Mesendoderm (in vitro differentiated cells): ENCODE results near the gene RORC.

Source experiments
- DNase-seq: peaks from one replicate; pipeline ENCODE4 v3.0.0; 2013
- H2AK5ac ChIP-seq: 2 replicates; pipeline ENCODE4 v1.6.1; 2013; ENCODE audit warnings: low read length, inconsistent platforms
- H2BK120ac ChIP-seq: 2 replicates; pipeline ENCODE4 v1.6.1; 2013; ENCODE audit warnings: low read depth, mild to moderate bottlenecking, low read length, moderate library complexity, mixed read lengths
- H2BK15ac ChIP-seq: replicated peaks from 2 replicates; pipeline ENCODE4 v1.6.1; 2013; ENCODE audit warnings: low read depth, mild to moderate bottlenecking, moderate library complexity
- H2BK5ac ChIP-seq: 2 replicates; pipeline ENCODE4 v1.6.1; 2013; ENCODE audit warnings: low read length, inconsistent platforms
- H3K18ac ChIP-seq: 2 replicates; pipeline ENCODE4 v1.6.1; 2013; ENCODE audit warnings: mild to moderate bottlenecking, low read length, mixed read lengths
- H3K23ac ChIP-seq: one replicate; pipeline ENCODE4 v1.6.1; 2013; ENCODE audit warnings: low read length
- H3K27ac ChIP-seq: 2 replicates; pipeline ENCODE4 v1.5.1; 2013; ENCODE audit warnings: low read depth, mild to moderate bottlenecking, inconsistent platforms, low read length, moderate library complexity
- H3K27me3 ChIP-seq: 2 replicates; pipeline ENCODE4 v1.6.1; 2013; ENCODE audit warnings: low read length, control low read depth, mild to moderate bottlenecking, inconsistent platforms; ENCODE audit not compliant: insufficient read depth, poor library complexity
- H3K36me3 ChIP-seq: 2 replicates; pipeline ENCODE4 v1.6.1; 2013; ENCODE audit warnings: low read length, inconsistent platforms; ENCODE audit not compliant: control insufficient read depth, insufficient read depth
- H3K4ac ChIP-seq: one replicate; pipeline ENCODE4 v1.6.1; 2013; ENCODE audit warnings: low read depth, mild to moderate bottlenecking, low read length, moderate library complexity
- H3K4me1 ChIP-seq: 2 replicates; pipeline ENCODE4 v1.6.1; 2013; ENCODE audit warnings: low read depth, low read length, inconsistent platforms; ENCODE audit not compliant: control insufficient read depth
- H3K4me2 ChIP-seq: 2 replicates; pipeline ENCODE4 v1.6.1; 2013; ENCODE audit warnings: low read length
- H3K4me3 ChIP-seq: 2 replicates; pipeline ENCODE4 v1.5.1; 2013; ENCODE audit warnings: mild to moderate bottlenecking, low read length
- H3K56ac ChIP-seq: one replicate; pipeline ENCODE4 v1.6.1; 2013; ENCODE audit warnings: low read length
- H3K79me1 ChIP-seq: 2 replicates; pipeline ENCODE4 v1.6.1; 2013; ENCODE audit warnings: low read length, inconsistent platforms
- H3K79me2 ChIP-seq: 2 replicates; pipeline ENCODE4 v1.6.1; 2013; ENCODE audit warnings: mild to moderate bottlenecking, low read length; ENCODE audit not compliant: control insufficient read depth, insufficient read depth
- H3K9ac ChIP-seq: 2 replicates; pipeline ENCODE4 v1.6.1; 2013; ENCODE audit warnings: low read length, inconsistent platforms
- H4K5ac ChIP-seq: one replicate; pipeline ENCODE4 v1.6.1; 2013; ENCODE audit warnings: low read length
- H4K8ac ChIP-seq: one replicate; pipeline ENCODE4 v1.6.1; 2013; ENCODE audit warnings: low read depth, mild to moderate bottlenecking, control low read depth, low read length, moderate library complexity
- WGBS: extraction: QIAGEN DNeasy Blood & Tissue Kit; methylation state at CpG from one replicate; pipeline ENCODE4 v1.1.7; 2013; ENCODE audit warnings: low lambda C conversion rate, missing lambda C conversion rate; ENCODE audit not compliant: insufficient coverage; ENCODE audit errors: extremely low coverage; 5-methylcytosine and 5-hydroxymethylcytosine counted together

RORC gene

DNA sequence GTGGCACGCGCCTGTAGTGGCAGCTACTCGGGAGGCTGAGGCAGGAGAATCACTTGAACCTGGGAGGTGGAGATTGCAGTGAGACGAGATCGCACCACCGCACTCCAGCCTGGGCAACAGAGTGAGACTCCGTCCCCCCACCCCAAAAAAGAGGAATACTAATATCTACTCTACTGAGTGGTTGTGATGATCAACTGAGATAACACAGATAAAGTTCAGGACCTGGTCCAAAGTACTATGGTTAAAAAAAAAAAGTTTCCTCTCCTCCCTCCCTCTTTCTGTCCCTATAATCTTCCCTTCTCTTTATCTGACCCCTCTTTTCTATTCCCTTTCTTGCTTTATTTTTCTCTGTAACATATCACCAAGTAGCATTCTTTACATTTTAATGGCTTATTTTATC lies 4.0 kb upstream of the RORC start:
- no peak overlapping the region for H3K56ac ChIP-seq
- H3K27ac ChIP-seq, result no peak overlapping the region
- H3K27me3 ChIP-seq, result no peaks in the 10 kb centered on the region
- H4K5ac ChIP-seq, result no peak overlapping the region
- no peak overlapping the region for H3K18ac ChIP-seq
- no peak overlapping the region for H4K8ac ChIP-seq
- H3K4me2 ChIP-seq, result no peak overlapping the region
- H2BK15ac ChIP-seq, result no peak overlapping the region
- DNase-seq, result no peak
- no peaks in the 10 kb centered on the region for H3K79me1 ChIP-seq
- H3K9ac ChIP-seq, result no peak overlapping the region
- no peaks in the 10 kb centered on the region for H3K36me3 ChIP-seq
- no peaks in the 10 kb centered on the region for H3K79me2 ChIP-seq
- H3K4me1 ChIP-seq, result peaks cover 3% of the 10 kb centered on the region
- no peak overlapping the region for H2AK5ac ChIP-seq
- no peak overlapping the region for H2BK5ac ChIP-seq
- no peak overlapping the region for H3K23ac ChIP-seq
- H3K4ac ChIP-seq, result no peak overlapping the region
- WGBS, result no CpG with 5 or more reads among the region's 7 CpGs
- no peak overlapping the region for H3K4me3 ChIP-seq
- no peak overlapping the region for H2BK120ac ChIP-seq

DNA sequence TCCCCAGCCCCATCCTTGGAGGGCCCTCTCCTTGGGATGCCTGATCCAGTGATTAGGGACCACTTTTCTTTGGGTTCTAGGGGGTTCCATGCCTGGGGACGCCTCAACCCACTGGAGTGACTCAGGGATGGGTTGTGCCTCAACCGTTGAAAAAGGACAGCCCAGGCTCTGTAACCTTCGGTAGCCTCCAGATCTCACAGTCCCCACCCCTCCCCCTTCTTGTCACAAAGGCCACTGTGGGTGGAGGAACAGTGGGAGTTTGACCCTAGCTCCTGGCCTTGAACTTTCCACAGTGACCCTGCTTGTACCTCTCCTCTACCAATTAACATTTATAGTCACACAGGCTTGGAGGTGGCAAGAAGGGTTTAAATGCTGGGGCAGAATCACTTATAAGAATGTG lies 2.6 kb upstream of the RORC start:
- Histone ChIP-seq H3K9ac (no peak overlapping the region), H3K36me3 (no peaks in the 10 kb centered on the region), H4K8ac (no peak overlapping the region), H3K4me3 (no peak overlapping the region), H3K27me3 (no peaks in the 10 kb centered on the region), H2BK120ac (no peak overlapping the region), H3K79me2 (no peaks in the 10 kb centered on the region), H3K23ac (no peak overlapping the region), H3K79me1 (no peaks in the 10 kb centered on the region), H3K4ac (no peak overlapping the region), H2BK5ac (no peak overlapping the region), H3K18ac (no peak overlapping the region), H3K4me1 (peaks cover 15% of the 10 kb centered on the region), H3K56ac (no peak overlapping the region), H2AK5ac (no peak overlapping the region), H3K4me2 (no peak overlapping the region), H4K5ac (no peak overlapping the region), H2BK15ac (no peak overlapping the region), H3K27ac (no peak overlapping the region)
- DNase-seq, result no peak
- no CpG with 5 or more reads among the region's 3 CpGs for WGBS

DNA sequence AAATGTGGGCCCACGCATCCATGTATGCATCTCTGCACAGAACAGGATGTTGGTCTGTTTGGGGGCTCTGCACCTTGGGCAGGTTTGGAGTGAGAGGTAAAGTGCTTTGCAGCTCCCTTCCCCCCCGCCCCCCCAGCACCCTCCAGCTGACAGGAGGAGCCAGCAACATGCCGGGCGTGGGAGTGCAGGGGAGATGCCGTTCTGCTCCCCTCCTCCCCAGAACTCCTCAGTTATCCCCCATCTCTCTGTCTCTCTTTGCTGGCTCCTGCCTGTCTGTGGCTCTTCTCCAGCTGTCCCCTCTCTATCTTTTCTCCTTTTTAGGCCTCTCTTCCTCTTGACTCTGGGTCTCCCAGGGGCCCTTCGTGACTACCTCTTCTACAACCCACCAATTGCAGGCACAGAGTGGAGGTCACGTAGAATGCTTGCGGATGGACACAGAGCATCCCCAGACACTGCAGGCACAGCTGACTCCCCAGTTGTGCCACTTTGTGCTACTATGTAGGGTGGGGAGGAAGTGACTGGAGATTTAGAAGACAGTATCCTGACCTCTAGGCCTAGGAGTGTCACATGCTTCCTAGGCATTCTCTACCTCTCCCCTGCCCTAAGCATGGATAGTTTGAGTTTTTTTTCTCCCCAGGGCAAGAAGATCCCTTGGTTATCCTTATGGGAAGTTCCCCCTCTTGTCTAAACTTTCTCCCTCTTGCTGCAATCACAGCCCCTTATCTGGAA lies 1.7 kb upstream of the RORC start:
- no peak overlapping the region for H2AK5ac ChIP-seq
- H3K79me2 ChIP-seq, result no peaks in the 10 kb centered on the region
- H3K9ac ChIP-seq, result no peak overlapping the region
- no peaks in the 10 kb centered on the region for H3K79me1 ChIP-seq
- H3K36me3 ChIP-seq, result no peaks in the 10 kb centered on the region
- no peak overlapping the region for H3K4ac ChIP-seq
- no peak overlapping the region for H4K8ac ChIP-seq
- peaks cover 19% of the 10 kb centered on the region for H3K4me1 ChIP-seq
- DNase-seq, result no peak
- H2BK15ac ChIP-seq, result no peak overlapping the region
- H3K4me3 ChIP-seq, result no peak overlapping the region
- H3K23ac ChIP-seq, result no peak overlapping the region
- no peak overlapping the region for H2BK5ac ChIP-seq
- no peak overlapping the region for H3K18ac ChIP-seq
- H2BK120ac ChIP-seq, result no peak overlapping the region
- H3K27me3 ChIP-seq, result no peaks in the 10 kb centered on the region
- no peak overlapping the region for H4K5ac ChIP-seq
- H3K56ac ChIP-seq, result no peak overlapping the region
- H3K4me2 ChIP-seq, result no peak overlapping the region
- no peak overlapping the region for H3K27ac ChIP-seq
- WGBS, result no CpG with 5 or more reads among the region's 8 CpGs

DNA sequence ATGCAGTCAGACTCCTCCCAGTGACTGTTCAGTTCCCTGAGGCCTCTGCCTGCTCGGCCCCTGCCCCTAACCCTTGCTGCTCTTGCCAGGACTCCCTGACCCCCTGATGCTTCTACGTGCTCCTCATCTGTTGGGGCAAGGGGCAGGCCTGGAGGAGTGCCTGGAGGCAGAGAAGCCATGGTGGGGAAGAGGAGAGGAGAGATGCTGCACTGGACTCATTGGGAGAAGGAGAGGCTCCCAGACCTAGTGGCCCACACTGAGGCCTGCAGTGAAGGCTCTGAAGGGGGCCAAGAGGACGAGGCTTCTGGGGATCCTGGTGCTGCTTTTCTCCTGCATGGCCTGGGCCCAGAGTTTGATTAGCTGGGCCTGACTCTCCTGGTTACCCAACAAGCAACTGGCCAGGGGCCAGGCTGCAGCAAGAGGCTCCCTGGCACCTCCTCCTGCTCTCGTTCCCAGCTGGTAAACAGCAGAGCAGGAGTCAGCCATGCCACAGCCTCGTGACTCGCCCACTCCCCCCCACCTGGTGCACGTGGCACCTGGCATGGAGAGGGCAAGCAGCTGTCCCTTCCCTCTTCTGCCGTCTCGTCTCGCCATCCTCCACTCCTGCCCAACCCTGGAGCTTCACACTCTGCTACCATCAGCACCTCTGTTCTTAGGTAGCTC lies 847 bp upstream of the RORC start:
- Histone ChIP-seq H2BK120ac (no peak overlapping the region), H3K4ac (no peak overlapping the region)

DNA sequence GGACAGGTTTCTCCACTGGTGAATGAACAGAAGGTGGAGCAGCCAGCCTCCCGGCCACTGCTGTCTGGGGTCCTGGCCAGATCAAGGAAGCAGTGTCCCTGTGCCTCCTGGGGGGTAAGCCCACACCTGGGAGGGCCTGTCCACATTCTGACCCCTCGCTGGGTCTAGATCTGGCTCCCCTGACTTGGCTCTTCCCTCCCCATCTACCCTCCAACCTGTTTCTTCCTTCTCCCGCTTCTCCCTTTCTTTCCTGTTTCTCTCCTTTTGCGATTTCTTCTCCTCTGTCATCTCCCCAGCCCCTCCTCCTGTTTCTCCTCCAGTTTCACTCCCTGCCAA lies 378 bp downstream of the RORC start:
- H3K4me3 ChIP-seq, result no peak overlapping the region
- peak overlapping the region; percentile 48 for H3K23ac ChIP-seq
- WGBS, result no CpG with 5 or more reads among the region's 4 CpGs
- H3K4me1 ChIP-seq, result peaks cover 25% of the 10 kb centered on the region
- no peaks in the 10 kb centered on the region for H3K27me3 ChIP-seq
- peak overlapping the region; percentile 62 for H2AK5ac ChIP-seq
- H3K4me2 ChIP-seq, result no peak overlapping the region
- peak overlapping the region; percentile 51 for H3K9ac ChIP-seq
- H4K8ac ChIP-seq, result no peak overlapping the region
- H2BK120ac ChIP-seq, result no peak overlapping the region
- no peaks in the 10 kb centered on the region for H3K79me1 ChIP-seq
- no peak overlapping the region for H4K5ac ChIP-seq
- H2BK15ac ChIP-seq, result no peak overlapping the region
- H3K79me2 ChIP-seq, result no peaks in the 10 kb centered on the region
- H3K56ac ChIP-seq, result peak overlapping the region; percentile 45
- DNase-seq, result no peak
- no peak overlapping the region for H3K27ac ChIP-seq
- H3K4ac ChIP-seq, result no peak overlapping the region
- H3K36me3 ChIP-seq, result no peaks in the 10 kb centered on the region
- no peak overlapping the region for H3K18ac ChIP-seq
- no peak overlapping the region for H2BK5ac ChIP-seq

More for the DNA sequence above, 847 bp upstream of the RORC start:
- Histone ChIP-seq H3K4me2 (no peak overlapping the region), H4K8ac (no peak overlapping the region), H4K5ac (no peak overlapping the region), H3K36me3 (no peaks in the 10 kb centered on the region), H2BK15ac (no peak overlapping the region), H3K23ac (no peak overlapping the region), H3K56ac (no peak overlapping the region), H3K4me1 (peaks cover 23% of the 10 kb centered on the region), H3K27me3 (no peaks in the 10 kb centered on the region), H3K18ac (no peak overlapping the region), H3K79me2 (no peaks in the 10 kb centered on the region), H3K79me1 (no peaks in the 10 kb centered on the region), H2AK5ac (no peak overlapping the region), H3K4me3 (no peak overlapping the region), H2BK5ac (no peak overlapping the region), H3K27ac (no peak overlapping the region), H3K9ac (no peak overlapping the region)
- no peak for DNase-seq
- WGBS, result no CpG with 5 or more reads among the region's 10 CpGs
